ENCODE data around the gene CDSN. TPM values are rescaled to one million over a fixed set of nuclear protein-coding genes. Genes with fewer than 3 reads are reported as not detected.

The CDSN gene
- total RNA-seq, 1 experiment from 2014 or later = 0.12 TPM

DNA sequence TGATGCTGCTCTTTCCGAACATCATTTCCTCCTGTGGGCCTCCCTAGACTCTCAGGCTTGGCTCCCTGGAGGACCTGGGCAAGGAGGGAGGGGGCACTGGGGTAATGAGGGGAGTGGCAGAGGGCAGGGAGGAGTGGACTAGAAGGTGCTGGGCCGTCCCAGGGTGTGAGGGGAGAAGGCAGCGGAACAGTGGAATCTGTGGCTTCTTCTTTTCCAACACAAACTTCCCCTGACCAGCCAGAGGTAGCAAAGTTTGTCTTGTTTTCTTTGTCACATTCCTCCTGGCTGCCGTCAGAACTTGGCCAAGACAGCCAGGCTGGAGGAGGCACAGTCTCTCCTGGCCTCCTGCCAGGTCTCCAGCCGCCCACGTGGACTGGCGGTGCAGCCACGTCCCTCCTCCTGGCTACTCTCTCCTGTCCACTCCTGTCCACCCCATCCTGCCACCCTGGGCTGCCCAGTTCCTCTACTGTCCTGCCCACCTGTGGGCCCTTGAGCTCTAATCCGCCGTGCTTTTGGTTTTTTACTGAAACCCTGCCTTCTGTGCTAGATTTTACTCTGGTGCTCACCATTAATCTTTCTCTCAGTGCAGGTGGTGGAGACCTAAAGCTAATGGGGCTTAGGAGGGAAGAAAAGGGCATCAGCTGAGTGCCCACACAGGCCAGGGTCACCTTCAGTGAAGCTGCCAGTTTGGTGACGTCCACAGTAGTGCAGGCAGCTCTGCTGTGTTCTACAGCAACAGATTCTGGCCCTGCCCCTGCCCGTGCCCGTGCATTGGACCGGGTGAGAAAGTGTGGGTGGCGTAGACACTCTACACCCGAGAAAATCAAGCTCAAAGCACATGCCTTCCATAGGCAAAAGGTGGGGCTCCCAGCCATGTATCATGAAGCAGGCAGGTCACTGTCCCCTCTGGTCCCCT is 2.8 kb upstream of the CDSN start (continued):
- TF ChIP-seq YY1 (IDR thresholded peaks at IDR 0.05; ENCODE audit: extremely low read depth, insufficient replicate concordance, low read depth, low read length) = peak; percentile 25
- TF ChIP-seq CBX3 (IDR thresholded peaks at IDR 0.05; ENCODE audit: low read depth) = peak; percentile 70
- no peak for TF ChIP-seq ZFX (IDR thresholded peaks at IDR 0.05)
- peak; percentile 69 for TF ChIP-seq POLR2AphosphoS5 (IDR thresholded peaks at IDR 0.05; ENCODE audit: low read depth, low read length)
- TF ChIP-seq ZNF274 (IDR thresholded peaks at IDR 0.05; ENCODE audit: low read depth, low read length) = no peak

DNA sequence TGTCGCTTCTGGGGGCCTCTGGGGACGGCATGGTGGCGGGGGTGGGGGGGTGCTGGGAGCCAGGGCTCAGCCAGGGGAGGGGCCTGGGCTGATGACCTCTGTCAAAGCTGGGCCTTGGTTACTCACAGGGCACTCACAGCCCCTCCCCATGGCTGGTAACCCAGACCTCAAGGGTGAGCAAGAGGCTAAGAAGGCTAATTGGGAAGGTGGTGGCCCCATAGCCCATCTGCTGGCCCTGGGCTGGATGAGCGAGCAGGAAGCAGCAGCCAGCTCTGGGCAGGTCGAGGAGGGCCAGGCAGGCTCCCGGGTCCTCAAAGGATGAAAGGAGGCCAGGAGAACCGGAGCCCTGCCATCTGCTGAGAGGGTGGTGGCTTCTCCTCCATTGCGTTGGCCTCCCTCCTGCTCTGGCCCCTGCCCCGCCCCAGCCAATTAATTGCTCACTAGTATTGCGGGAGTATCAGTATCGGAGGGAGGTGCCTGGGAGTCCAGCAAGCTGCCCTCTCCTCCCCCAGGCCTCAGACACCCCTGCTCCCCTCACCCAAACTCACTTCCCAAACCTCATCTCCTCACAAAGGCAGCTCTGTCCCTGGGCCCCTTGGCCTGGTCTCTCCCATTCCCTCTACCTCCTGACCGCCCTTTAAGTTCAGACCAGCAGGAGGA is 1.0 kb upstream of the CDSN start:
- CTCF ChIA-PET = no interaction called here
- POLR2A ChIA-PET = no interaction called here
- no peaks in the 10 kb centered on the region for H4K20me1 ChIP-seq (ENCODE audit: insufficient read depth)
- peaks cover 41 to 52% of the 10 kb centered on the region in 2 experiments for H3K4me1 ChIP-seq (ENCODE audit: control insufficient read depth in 1 of 2, insufficient read depth in 2 of 2, low read length in 2 of 2)
- TF ChIP-seq CEBPB (IDR thresholded peaks at IDR 0.05; ENCODE audit: low read depth) (no peak), ELF1 (IDR thresholded peaks at IDR 0.05; ENCODE audit: borderline replicate concordance, low read depth) (no peak), EGR1 (IDR thresholded peaks at IDR 0.05; ENCODE audit: low read depth) (no peak), SRF (IDR thresholded peaks at IDR 0.05; ENCODE audit: low read depth) (no peak), FOSL1 (IDR thresholded peaks at IDR 0.05; ENCODE audit: low read depth) (no peak), SP1 (IDR thresholded peaks at IDR 0.05; ENCODE audit: low read depth) (no peak), POLR2AphosphoS5 (IDR thresholded peaks at IDR 0.05; ENCODE audit: low read depth, low read length) (no peak), RAD21 (IDR thresholded peaks at IDR 0.05; ENCODE audit: low read depth) (no peak), YY1 (IDR thresholded peaks at IDR 0.05; ENCODE audit: extremely low read depth, insufficient replicate concordance, low read depth, low read length) (no peak), TCF7L2 (IDR thresholded peaks at IDR 0.05; ENCODE audit: borderline replicate concordance, extremely low read depth, insufficient read depth, insufficient read length) (no peak), EZH2 (IDR thresholded peaks at IDR 0.05) (no peak), EZH2phosphoT487 (IDR thresholded peaks at IDR 0.05; ENCODE audit: borderline replicate concordance) (no peak), POLR2A (IDR thresholded peaks at IDR 0.05; ENCODE audit: borderline replicate concordance, extremely low read depth, insufficient read depth, insufficient read length) (no peak)
- H3K36me3 ChIP-seq (ENCODE audit: control insufficient read depth in 1 of 2, insufficient read depth in 2 of 2, low read length in 2 of 2) = no peaks in the 10 kb centered on the region
- H3K79me2 ChIP-seq (ENCODE audit: insufficient read depth, low read length) = peaks cover 2% of the 10 kb centered on the region; the same call in 1 of the 2 replicates
- H3K27me3 ChIP-seq (ENCODE audit: insufficient read depth, low read length) = no peaks in the 10 kb centered on the region
- no peak overlapping the region for H3K9ac ChIP-seq (ENCODE audit: low read length)
- H3K4me2 ChIP-seq (ENCODE audit: low read length) = 0 out of 2 replicates have a peak overlapping the region, but pooled peaks have one; percentile 3
- H3K9me2 ChIP-seq (ENCODE audit: insufficient read depth) = no peaks in the 10 kb centered on the region
- no peak overlapping the region for H2AFZ ChIP-seq (ENCODE audit: low read depth, low read length, poor library complexity, severe bottlenecking)
- no peak overlapping the region for H3K27ac ChIP-seq (ENCODE audit: low read depth, low read length)
- H3K4me3 ChIP-seq (replicated peaks in 1 of 2; ENCODE audit: low read depth in 1 of 2, low read length in 2 of 2) = no peak overlapping the region
- H3K9me3 ChIP-seq (ENCODE audit: control insufficient read depth in 1 of 2, insufficient read depth in 1 of 2, low read depth in 1 of 2, low read length in 2 of 2) = no peaks in the 10 kb centered on the region
- intact Hi-C loops (cut with micrococcal nuclease) = no loop called here
- RAD21 ChIA-PET (ENCODE audit: low non-redundant PET in 1 of 2, low total read pairs in 2 of 2, uncharacterized antibody in 2 of 2, unreplicated experiment in 2 of 2) = no interaction called here
- ATAC-seq (no peak), DNase-seq (ENCODE audit: low read depth, low spot score) (no peak)
- BruUV-seq (replicated peaks) = no TSS peak
